Measurements from ENCODE around the gene PDXP.
A peak's percentile ranks its signal among the peaks of the same experiment; 100 is the strongest.

The PDXP gene

DNA sequence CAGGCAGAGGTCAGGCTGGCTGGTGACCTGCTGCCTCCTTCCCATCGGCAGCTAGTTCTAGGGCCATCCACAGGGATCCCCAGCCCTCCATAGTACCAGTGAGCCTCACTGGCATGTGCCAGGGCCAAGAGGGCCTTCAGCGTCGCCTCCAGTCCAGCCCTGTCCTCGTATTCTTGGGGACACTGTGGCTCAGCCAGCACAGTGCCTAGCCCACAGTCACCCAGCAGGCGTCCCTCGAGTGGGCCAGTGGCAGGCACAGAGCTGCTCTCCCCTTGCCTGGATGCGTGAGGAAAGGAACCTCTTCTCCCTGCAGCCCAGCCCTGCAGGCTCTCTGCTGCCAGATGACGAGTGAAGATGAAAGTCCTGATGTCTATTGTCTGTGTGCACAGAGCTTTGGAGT, 29.7 kb upstream of the PDXP start:
- no peak for DNase-seq (ENCODE audit: low read depth, low spot score)

DNA sequence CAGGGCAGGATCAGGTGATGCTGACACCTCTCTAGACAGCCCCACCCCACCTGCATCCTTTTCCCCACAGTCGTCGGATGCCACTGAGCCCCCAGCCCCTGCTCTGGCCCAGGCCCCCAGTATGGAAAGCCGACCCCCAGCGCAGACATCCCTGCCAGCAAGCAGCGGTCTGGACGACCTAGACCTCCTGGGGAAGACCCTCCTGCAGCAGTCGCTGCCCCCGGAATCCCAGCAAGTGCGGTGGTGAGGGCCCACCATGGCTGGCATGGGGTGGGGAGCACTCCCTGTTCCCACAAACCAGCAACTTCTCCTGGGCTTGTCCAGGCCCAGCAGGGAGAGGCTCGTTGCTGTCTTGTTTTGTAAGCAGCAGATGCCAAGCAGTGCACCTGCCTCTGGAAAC, 28.6 kb upstream of the PDXP start:
- DNase-seq (ENCODE audit: low read depth, low spot score) = no peak

DNA sequence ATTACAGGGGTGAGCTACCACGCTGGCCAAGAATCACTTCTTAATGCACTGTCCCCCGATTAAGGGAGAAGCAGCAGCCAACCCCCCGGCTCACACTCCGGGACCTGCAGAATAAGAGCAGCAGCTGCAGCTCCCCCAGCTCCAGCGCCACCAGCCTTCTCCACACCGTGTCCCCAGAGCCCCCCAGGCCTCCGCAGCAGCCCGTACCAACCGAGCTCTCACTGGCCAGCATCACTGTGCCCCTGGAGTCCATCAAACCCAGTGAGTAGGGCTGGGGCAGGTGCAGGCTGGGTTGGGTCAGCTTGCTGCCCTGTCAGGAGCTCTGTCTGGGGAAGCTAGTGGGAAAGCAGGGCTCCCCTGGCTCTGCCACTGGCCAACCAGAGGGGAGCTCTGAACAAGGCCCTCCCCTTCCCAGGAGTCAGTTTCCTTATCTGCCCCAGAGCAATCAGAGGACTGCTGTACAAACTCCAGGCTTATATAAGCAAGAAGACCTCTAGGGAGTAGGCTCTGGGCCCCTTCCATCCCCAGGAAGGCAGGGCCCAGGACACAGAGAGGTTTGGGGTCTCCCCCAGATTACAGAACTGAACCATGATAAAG, 27.6 kb upstream of the PDXP start:
- no peak for DNase-seq (ENCODE audit: low read depth, low spot score)

DNA sequence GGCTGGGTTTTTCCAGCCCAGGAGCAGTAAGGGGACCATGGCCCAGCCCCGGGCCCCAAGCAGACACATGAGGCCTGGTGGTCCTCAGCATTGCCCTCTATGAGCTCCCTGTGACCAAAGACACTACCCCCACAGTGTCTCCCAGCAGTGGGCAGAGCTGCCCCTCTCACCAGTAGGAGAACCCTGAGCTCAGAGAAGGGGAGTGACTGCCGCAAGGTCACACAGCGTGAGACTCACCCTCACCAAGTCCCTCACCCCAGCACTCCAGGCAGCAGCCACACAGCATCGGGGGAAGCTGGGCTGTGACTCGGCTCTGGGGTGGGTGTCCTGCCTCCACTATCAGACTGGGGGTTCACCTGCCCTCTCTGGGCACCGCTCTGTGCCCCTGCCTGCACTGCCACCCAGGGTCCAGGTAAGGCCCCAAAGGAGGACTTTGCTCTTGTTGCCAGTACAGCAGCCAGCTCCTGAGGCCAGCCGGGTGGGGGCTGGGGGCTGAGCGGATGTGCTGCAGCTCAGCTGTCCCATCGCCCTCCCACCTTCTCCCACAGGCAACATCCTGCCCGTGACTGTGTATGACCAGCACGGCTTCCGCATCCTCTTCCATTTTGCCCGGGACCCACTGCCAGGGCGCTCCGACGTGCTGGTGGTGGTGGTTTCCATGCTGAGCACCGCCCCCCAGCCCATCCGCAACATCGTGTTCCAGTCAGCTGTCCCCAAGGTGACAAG, 26.9 kb upstream of the PDXP start:
- no peak for DNase-seq (ENCODE audit: low read depth, low spot score)

DNA sequence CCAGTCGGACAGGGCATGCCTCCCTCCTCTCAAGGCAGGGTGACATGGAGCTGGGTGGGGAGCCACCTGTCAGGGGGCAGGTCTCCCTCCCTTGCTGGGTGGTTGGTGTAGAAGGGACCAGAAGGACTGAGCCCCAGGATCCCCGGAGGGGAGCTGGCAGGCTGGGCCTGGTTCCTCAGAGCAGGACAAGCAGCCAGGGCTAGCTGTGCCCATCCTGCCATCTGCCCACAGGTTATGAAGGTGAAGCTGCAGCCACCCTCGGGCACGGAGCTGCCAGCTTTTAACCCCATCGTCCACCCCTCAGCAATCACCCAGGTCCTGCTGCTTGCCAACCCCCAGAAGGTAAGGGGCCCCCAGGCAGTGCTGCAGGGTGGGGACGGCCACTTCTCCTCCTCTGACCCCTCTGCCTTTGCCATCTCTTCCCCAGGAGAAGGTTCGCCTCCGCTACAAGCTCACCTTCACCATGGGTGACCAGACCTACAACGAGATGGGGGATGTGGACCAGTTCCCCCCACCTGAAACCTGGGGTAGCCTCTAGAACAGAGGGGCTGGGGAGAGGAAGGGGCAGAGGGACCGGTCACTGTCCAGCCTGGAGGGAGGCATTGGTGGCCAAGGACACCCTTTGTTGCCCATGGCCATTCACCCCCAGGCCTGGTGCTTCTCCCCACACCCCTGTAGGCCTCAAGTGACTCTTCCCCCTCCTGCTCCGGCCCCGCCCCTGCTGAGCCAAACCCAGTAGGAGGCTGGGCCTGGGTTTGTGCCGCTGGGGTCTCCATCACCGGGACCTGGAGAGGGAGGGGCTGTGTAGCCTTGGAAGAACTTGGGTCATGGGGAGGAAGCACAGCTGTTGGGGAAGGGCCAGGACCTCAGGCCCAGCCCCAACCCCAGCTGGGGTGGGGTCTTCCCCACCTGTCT, 26.1 kb upstream of the PDXP start:
- DNase-seq (ENCODE audit: low read depth, low spot score) = no peak

DNA sequence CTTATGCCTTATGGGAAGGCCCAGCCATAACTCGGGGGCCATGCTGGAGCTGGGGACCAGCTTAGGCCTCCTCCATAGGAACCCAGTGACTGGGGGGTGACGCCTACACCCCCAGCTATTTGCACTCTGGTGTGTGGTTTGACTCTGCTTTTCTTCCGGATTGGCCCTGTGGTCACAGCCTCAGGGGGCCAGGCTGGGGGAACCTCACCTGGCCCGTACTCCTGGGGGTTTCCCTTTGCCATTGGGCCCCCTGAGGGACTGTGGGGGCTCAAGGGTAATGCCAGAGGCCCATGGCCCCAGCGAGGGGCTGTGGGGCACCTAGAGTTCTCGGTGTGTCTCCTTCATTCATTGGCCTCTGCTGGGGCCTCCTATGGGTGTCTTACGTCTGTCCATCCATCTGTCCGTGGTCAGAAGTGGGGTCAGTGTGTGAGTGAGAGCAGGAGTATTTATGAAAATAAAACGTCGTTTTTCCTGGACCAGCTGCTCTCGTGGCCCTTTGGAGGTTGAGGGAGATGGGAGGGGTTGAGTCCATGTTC, 25.4 kb upstream of the PDXP start:
- DNase-seq (ENCODE audit: low read depth, low spot score) = no peak

DNA sequence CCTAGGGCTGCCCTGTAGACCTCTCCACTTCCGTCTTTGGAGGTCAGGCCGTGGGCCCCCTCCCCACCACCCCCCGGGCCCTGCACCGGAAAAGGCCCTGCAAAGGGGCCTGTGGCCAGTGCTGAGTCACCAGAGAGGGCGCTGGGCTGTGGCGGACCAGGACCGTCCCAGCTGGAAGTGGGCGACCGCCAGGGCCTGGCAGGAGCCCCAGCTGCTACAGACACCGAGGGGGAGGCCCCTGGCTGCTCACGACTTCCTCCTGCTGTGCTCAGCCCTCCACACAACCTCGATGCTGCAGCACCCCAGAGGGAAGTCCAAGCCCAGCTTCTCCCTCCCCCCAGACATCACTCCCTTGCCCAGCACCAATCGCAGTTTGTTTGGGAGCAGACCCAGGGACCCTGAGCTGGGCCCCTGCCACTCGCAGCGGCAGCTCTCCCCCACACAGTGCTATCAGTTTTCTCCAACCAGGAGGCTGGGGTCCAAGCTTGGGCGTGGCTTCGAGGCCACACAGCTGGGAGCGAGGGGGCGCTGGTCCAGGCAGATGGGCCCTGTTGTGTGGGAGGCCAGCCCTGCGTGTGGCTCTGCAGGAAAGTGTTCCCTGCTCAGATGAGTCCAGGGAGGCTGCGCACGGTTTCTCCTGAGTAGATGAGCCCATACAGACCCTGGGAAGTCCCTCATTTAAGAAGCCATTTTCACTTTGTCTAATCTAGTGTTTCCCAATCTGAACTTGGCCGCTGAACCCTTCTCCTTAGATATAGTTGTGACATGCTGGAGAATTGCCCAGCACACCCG, 24.7 kb upstream of the PDXP start:
- peak; percentile 97 for DNase-seq (ENCODE audit: low read depth, low spot score)

DNA sequence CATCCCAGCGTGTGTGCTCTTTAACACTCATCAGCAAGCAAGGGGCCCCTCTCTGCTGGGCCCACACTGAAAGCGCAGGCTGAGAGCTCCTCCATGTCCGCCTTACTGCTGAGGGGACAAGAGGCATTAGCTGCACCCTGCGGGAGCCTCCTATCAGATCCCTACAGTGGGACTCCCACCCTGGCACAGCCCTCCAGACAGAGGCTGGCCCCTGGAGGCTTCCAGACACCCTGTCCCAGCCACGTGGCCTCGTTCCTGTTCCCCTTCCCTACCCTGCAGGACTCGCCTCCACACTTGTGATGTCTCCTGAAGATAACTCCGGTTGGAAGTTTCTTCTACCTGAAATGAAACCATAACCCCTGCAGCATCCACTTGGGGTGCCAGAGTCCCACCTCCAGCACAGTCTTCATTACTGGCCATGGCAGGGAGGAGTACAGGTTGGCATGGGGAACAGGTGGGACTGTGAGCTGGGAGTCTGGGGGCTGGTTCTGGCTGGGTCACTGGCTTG, 24.1 kb upstream of the PDXP start:
- DNase-seq (ENCODE audit: low read depth, low spot score) = no peak

DNA sequence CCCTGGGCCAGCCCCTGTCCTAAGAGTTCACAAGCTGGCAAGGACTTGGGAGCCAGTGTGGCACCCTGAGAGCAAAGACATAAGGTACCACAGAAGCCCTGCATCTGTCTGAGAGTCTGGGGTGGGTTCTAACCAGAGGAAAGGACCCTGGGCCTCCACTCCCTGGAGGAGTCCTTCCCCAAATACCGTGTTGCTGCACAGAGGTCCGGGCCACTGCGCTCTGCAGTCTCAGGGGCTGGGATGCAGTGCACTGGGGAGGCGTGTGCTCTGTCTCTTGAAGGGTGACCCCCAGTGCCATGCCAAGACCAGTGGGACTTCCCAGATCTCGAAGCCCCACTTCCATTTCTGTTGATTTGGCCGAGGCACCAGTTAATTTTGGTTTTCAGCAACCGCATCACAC, 23.4 kb upstream of the PDXP start:
- no peak for DNase-seq (ENCODE audit: low read depth, low spot score)

DNA sequence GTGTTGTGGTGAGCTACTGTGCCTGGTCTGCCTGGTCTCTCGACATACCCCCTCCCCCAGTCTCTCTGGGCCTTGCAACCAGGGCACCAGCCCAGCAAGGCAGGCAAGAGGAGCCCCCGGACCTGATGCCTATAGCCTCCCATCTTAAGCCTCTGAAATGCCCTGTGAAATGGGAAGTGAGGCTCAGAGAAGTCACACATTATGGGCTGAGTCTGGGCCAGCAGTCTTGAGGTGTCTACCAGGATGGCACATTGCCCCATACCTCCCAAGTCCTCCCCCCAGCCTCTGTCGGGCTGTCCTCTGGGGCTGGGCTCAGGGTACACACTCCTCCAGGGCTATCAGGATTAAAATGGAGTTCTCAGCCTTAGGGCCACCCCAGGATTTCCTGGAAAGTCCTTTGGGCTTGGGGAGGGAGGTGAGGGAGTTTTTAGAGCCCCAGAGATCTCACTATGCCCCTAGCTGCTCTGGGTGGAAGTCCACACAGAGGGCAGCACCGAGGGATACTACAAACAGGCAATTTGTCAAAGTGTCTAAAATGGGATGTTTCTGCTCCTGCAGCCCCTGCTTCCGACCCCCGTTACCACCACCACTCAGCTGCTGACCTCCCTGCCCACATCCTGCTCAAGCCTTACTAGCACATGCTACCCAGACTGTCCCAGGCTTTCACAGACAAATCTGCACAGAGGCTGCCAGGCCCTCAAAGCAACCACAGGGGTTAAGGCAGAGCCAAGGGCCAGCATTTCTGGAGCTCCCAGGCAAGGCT, 22.2 kb upstream of the PDXP start:
- no peak for DNase-seq (ENCODE audit: low read depth, low spot score)

DNA sequence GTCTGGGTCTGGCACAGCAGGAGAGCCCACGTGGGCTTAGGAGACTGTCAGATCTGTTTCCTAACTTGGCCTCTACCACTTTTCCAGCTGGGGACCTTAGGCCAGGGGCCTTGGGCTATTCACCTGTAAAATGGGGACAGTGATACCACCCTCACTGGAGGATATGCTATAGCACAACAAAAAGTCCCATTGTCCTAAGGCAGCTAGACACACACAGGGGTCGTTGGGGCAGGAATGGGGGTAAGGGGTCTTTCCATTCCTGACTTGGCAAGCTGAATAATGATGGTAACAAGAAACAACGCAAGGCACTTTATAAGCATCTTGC, 21.6 kb upstream of the PDXP start:
- DNase-seq (ENCODE audit: low read depth, low spot score) = no peak

DNA sequence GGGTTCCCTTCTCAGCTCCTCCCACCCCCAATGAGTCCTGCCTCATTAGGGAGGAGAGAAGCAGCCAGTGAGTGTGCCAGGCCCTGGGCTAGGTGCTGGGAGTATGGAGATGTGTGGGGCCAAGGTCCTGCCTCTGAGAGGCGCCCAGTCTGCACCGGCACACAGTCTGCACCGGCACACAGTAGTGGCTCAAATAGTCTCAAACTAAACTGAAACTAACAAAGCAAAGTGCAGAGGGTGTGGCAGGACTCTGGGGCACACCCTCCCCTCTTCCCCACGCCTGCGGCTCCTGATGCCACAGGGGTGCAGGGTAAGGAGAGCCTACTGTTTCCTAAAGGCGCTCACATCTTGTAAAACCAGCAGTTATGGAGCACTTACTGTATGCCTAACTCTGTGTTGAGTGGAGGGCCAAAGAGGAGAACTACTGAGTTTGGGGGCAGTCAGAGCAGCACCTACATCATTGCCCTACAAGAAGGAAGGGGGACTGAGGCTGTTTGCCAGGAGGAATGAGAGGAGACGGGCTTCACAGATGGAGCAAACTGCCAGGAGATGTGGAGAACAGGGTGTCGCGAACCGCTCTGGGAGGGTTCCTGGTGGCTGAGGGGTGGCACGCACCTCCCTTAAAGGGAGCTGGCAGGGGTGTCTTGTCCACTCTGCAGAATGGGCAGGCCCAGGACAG, 20.0 kb upstream of the PDXP start:
- no peak for DNase-seq (ENCODE audit: low read depth, low spot score)

DNA sequence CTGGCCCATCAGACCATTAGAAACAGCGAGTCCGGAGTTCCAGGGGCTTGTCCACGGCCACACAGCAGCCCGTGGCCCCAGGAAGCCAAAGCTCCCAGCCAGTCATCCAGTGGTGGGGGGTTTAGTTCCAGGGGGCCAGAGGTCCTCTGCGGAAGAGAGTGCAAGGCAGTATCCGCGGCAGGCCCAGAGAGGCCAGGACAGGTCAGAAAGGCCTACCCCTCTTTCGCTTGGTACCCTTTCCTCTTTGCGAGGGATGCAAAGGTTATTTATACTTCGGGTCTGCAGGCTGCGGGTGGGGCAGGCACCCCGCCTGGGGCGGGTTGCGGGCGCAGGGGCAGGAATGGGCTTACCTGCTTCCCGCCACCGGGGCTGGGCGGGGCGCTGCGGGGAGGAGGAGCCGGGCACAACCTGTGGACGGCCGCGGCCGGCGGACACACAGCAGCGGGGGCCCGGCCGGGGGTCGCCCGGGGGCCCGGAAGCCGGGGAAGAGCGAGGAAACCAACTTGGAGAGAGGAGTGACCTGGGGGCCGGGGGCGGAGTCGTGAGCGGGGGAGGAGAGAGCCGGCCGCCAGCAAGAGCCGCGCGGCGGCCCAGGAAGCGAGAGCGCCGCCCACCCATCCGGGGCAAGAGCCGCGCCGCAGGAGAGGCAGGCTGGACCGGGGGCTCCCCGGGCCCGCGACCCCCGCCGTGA, 19.3 kb upstream of the PDXP start, which contains the start of gene SH3BP1:
SH3BP1 (plus strand) TSS at position 600 of the 691 bp plus-strand sequence. CDS start 119 bp downstream, outside the sequence.
- DNase-seq (ENCODE audit: low read depth, low spot score) = no peak

DNA sequence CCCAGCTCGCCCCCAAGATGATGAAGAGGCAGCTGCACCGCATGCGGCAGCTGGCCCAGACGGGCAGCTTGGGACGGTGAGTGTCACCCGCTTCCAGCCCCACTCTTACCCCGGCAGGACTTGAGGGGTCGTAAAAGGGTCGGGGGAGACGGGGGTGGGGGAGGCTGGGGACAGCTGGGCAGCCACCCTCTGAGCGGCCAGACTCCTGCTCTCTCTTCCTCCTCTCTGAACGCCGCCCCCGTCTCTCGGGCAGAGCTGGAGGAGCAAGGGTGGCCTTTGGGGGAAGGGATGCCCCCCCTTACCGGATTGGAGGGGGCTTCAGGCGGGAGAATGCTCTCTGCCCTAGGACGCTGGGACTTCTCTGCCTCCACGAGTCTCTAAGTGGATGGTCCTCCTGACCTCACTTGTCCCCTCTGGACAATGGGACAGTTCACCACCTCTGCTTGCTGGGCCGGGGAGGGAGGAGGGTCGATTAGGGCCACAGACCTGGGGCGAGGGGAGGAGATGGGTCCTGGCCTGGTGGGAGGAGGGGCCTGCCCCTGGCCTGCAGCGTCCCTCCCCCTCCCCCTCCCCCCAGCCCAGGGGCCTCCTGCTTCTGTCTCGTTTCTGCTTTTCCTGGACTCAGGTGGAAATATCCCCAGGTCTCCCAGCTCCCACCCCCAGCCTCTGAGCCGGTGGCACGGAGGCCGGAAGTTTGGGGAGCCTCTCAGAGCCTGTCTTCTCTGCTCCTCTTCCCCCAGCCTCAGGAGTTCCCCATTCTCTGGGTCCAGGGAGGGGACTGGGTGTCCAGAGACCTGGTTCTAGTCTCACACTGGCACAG, 18.5 kb upstream of the PDXP start:
- DNase-seq (ENCODE audit: low read depth, low spot score) = no peak

DNA sequence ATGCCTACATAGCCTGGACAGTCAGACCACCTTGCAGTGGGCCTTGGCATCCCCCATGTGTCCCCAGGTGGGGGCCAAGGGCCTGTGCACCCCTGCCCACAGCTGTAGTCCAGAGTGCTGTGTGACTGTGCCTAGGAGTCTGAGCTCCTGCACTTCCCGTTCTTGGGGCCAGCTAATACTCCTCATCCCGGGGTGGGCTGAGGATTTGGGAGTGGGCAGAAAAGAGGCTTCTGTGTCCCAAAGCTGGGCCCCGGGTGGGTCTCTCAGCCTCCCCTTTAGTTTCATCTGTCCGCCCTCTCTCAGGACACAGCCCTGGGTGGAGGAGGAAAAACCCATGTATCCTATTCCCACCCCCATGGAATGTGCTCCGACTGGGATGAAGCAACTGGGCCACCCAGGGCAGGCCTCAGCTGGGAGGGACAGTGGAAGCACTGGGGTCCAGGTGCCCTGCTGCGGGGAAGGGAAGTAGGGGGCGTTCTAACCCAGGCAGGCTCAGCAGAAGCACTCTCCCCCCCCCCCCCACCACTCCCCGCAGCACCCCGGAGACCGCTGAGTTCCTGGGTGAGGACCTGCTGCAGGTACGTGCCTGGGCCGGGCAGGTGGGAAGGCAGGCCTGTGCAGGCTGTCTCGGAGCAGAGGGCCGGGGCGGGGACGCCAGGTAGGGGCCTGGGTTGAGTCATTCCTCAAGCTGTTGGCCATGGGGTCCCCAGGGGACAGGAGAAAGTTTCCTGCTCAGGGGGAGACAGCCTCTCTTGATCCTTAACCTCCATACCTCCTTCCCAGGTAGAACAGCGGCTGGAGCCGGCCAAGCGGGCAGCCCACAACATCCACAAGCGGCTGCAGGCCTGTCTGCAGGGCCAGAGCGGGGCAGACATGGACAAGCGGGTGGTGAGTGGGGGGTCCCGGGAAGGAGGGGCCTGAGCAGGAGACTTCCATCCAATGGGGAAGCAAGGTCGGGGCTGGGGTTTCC, 17.6 kb upstream of the PDXP start:
- DNase-seq (ENCODE audit: low read depth, low spot score) = no peak

DNA sequence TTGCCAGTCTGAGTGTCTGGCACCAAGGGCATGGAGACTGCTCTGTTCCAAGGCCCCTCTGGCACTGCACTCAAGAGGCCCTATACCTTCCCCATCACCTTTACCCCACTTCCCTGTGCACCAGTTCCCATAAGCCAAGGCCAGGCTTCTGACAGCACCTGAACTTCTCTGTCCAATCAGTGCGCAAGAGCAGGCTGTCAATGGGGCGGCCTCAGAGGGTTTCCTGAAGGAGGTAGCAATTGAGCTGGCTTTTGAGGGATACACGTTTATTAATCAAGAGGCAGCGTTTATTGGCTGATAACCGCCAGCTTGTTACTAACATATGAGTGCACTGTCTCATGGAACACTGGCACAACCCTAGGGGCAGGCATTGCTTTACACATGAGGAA, 17.0 kb upstream of the PDXP start:
- no peak for DNase-seq (ENCODE audit: low read depth, low spot score)

DNA sequence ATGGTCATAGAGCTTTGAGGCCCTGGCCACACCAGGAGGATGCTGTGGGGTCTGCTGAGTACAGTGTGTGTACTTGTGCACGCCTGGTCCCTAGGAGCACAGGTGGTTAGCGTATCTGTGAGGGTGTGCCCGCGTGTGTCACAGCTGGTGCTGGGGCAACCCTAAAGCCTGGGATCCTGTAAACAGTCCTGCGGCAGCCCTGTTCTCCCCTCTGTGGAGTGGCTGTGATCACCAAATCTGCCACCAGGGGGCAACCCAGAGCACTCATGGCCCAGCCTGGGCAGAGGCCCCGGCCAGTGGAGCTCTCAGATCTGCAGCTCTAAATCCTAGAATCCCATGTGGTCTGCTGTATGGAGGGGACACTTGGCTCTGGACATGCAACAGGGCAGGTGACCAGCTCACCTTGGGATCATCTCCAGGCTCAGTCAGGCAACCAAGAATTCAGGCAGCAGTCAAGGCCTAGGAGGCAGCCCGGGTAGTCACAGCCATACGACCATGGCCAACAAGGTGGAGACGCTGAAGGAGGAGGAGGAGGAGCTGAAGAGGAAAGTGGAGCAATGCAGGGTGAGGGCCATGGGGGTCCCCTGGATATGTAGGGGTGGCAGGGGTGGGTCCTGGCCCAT, 15.2 kb upstream of the PDXP start:
- no peak for DNase-seq (ENCODE audit: low read depth, low spot score)
